ENCODE data around the gene PFAS. TPM values are rescaled to one million over a fixed set of nuclear protein-coding genes. Genes with fewer than 3 reads are reported as not detected.

The PFAS gene
- total RNA-seq, 1 donor from 2014 or later = 9.5 TPM

DNA sequence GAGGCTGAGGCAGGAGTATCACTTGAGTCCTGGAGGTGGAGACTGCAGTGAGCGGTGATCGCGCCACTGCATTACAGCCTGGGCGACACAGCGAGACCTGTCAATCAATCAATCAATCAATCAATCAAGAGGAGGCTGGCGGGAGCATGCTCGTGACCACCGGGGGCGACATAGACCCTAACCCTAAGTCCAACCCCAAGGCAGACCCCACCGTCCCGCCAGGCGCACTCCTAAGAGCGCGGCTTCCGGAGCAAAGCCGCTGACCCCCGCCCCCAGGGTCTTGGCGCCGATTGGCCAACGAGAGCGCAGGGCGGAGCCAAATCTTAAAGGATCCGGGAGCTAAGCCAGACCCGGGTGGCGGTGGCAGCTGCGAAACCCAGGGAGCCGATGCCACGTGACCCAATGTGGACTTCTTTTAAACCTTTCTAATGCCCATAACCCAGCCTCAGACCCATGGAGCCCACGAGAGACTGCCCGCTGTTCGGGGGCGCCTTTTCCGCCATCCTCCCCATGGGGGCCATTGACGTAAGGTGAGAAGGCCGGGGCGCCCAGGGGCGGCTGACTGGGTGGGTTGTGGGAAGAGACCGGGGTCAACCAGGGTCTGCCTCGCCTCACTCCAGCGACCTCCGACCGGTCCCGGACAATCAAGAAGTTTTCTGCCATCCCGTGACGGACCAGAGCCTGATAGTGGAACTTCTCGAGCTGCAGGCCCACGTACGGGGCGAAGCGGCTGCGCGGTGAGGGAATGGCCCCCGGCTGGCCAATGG is 39.4 kb downstream of the PFAS start, which contains the start of gene RANGRF:
Gene RANGRF, plus strand, starts transcription at position 335 of the 767 bp plus-strand sequence. Its CDS starts 119 bp downstream, at position 454.
- TF ChIP-seq CTCF (IDR thresholded peaks at IDR 0.05; ENCODE audit: insufficient read depth, low read length, severe bottlenecking) = no peak
- DNase-seq (ENCODE audit: low read depth) (peak; percentile 68), FAIRE-seq (no peak)
- no peaks in the 10 kb centered on the region for H3K27me3 ChIP-seq (ENCODE audit: control insufficient read depth, insufficient read depth, low read length)
- no peaks in the 10 kb centered on the region for H3K36me3 ChIP-seq (ENCODE audit: control insufficient read depth, insufficient read depth, low read length)
- peak within 1 kb of the TSS; percentile 56 for H3K4me3 ChIP-seq (ENCODE audit: low read depth, low read length)

DNA sequence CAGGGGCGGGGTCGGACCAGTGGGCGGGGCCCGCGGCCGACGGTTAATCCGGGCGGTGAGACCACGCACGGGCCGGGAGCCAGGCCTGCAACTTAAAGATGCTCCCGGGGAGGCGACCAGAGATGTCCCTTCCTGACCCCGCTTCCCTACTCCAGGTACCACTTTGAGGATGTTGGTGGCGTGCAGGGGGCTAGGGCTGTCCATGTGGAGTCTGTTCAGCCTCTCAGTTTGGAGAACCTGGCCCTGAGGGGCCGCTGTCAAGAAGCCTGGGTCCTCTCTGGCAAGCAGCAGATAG is 40.0 kb downstream of the PFAS start:
- FAIRE-seq (no peak), DNase-seq (ENCODE audit: low read depth) (no peak)
- H3K36me3 ChIP-seq (ENCODE audit: control insufficient read depth, insufficient read depth, low read length) = no peaks in the 10 kb centered on the region

GRCh38 chr17:8290043-8290442 is 41.0 kb downstream of the PFAS start:
- no peak overlapping the region for H3K4me3 ChIP-seq (ENCODE audit: low read depth, low read length)
- no peaks in the 10 kb centered on the region for H3K27me3 ChIP-seq (ENCODE audit: control insufficient read depth, insufficient read depth, low read length)
- peak; percentile 10 for DNase-seq (ENCODE audit: low read depth)
- no peaks in the 10 kb centered on the region for H3K36me3 ChIP-seq (ENCODE audit: control insufficient read depth, insufficient read depth, low read length)
- TF ChIP-seq CTCF (IDR thresholded peaks at IDR 0.05; ENCODE audit: insufficient read depth, low read length, severe bottlenecking) = no peak
- FAIRE-seq = no peak

More for the DNA sequence above, 40.0 kb downstream of the PFAS start:
- Histone ChIP-seq H3K4me3 (ENCODE audit: low read depth, low read length) (peak overlapping the region; percentile 56), H3K27me3 (ENCODE audit: control insufficient read depth, insufficient read depth, low read length) (no peaks in the 10 kb centered on the region)
- no peak for TF ChIP-seq CTCF (IDR thresholded peaks at IDR 0.05; ENCODE audit: insufficient read depth, low read length, severe bottlenecking)

DNA sequence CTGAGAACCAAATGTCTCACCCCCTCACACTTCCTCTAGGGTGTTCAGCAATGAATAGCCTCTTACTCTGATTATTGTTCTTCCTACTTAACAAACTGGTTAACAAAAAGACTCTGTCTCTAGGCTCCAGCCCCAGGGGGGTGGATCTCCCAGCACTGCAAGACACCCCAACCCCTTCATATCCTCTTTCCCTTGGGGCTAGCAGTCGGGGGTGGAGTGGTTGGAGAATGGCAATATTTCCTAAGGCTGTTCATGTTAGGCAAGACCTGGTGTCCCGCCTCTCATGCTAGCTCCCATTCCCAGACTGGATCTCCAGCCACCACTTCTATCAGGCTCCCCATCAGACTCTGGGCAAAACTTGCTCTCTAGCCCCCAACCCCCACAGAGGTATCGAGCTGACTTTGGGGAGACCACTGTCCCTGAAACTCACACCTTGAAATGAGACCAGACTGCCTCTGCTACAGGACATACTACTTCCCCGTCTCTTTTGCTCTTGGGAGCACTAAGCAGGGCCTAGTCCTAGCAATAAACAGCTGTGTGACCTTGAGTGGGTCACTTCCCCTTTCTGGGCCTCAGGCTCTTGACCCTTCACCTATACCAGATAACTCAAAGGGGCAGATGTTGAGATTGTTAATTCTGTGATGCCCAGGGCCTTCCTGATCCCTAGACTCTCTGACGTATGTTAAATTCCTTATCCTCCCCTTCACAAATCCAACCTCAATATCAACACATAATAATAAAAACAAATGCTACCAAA is 43.7 kb downstream of the PFAS start:
- H3K27me3 ChIP-seq (ENCODE audit: control insufficient read depth, insufficient read depth, low read length) = no peaks in the 10 kb centered on the region
- FAIRE-seq (no peak), DNase-seq (ENCODE audit: low read depth) (no peak)
- H3K4me3 ChIP-seq (ENCODE audit: low read depth, low read length) = no peak overlapping the region
- TF ChIP-seq CTCF (IDR thresholded peaks at IDR 0.05; ENCODE audit: insufficient read depth, low read length, severe bottlenecking) = no peak
- H3K36me3 ChIP-seq (ENCODE audit: control insufficient read depth, insufficient read depth, low read length) = no peaks in the 10 kb centered on the region

GRCh38 chr17:8294361-8294760 is 45.3 kb downstream of the PFAS start:
- TF ChIP-seq CTCF (IDR thresholded peaks at IDR 0.05; ENCODE audit: insufficient read depth, low read length, severe bottlenecking) = no peak
- DNase-seq (ENCODE audit: low read depth) (no peak), FAIRE-seq (no peak)
- Histone ChIP-seq H3K4me3 (ENCODE audit: low read depth, low read length) (no peak overlapping the region), H3K36me3 (ENCODE audit: control insufficient read depth, insufficient read depth, low read length) (no peaks in the 10 kb centered on the region), H3K27me3 (ENCODE audit: control insufficient read depth, insufficient read depth, low read length) (no peaks in the 10 kb centered on the region)
